ENCODE data around the gene UTP14C.
"Not testable (repeated sequence)": the region's sequence is repeated elsewhere in the genome, so short reads cannot be mapped to it uniquely, and the experiment has no call there.

The UTP14C gene

DNA sequence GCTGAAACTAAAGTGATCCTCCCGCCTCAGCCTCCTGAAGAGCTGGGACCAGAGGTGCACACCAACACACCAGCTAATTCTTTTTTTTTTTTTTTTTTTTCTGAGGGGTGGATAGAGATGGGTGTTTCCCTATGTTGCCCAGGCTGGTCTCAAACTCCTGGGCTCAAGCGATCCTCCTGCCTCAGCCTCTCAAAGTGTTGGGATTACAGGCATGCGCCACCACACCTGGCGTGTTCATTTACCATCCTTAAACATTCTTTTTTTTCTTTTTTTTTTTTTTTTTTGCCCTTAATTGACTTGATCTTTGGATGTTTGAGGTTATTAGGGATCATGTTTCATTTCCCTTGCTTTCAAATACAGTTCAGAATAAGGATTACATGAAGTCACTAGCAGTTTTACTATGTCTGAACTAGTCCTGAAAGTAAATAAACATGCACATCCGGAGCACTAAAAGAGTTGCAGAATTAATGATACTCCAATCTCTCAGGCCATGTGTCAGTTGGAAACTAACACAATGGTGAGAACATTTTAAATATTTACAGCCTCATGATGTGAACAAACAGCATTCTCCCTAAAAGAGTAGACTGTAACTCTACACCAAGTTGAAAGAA, 10.2 kb downstream of the UTP14C start:
- no peak for FAIRE-seq
- no peak for DNase-seq (ENCODE audit: insufficient read length, low spot score)

DNA sequence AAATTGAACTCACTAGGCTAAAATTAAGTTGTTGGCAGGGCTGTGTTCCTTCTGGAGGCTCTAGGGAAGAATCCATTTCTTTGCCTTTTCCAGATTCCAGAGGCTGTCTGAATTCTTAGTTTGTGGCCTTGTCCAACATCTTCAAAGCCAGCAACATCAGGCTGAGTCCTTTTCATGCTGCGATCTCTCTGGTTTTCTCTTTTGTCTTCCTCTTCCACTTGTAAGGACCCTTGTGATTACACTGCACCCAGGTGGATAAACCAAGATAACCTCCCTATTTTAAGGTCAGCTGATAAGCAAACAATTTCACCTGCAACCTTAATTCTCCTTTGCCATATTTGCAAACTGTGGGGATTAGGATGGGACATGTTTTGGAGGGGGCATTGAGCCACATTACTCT, 11.5 kb downstream of the UTP14C start:
- FAIRE-seq, result no peak
- no peak for DNase-seq (ENCODE audit: insufficient read length, low spot score)

GRCh38 chr13:52043675-52044074, 19.2 kb downstream of the UTP14C start:
- FAIRE-seq (no peak), DNase-seq (ENCODE audit: insufficient read length, low spot score) (no peak)

GRCh38 chr13:52047463-52047862, 23.0 kb downstream of the UTP14C start:
- no peak for DNase-seq (ENCODE audit: insufficient read length, low spot score)
- FAIRE-seq, result no peak

DNA sequence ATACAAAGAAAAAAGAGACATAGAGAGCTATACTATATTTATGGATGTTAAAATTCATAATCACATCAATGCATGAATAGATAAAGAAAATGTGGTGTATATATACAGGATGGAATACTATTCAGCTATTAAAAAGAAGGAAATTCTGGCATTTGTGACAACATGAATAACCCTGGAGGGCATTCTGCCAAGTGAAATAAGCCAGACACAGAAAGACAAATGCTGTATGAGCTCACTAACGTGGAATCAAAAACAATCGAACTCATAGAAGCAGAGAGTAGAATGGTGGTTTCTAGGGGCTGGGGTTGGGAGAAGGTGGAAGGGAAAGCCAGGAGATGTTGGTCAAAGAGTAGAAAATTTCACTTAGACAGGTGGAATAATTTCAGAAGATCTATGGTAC, 24.0 kb downstream of the UTP14C start:
- DNase-seq (ENCODE audit: insufficient read length, low spot score) (no peak), FAIRE-seq (no peak)

GRCh38 chr13:52051400-52051799, 26.9 kb downstream of the UTP14C start:
- no peak for DNase-seq (ENCODE audit: insufficient read length, low spot score)
- FAIRE-seq, result no peak

- DNase-seq (ENCODE audit: insufficient read length, low spot score), result no peak
- no peak for FAIRE-seq
These were observed 29.0 kb downstream of the UTP14C start for GRCh38 chr13:52053460-52053859.

DNA sequence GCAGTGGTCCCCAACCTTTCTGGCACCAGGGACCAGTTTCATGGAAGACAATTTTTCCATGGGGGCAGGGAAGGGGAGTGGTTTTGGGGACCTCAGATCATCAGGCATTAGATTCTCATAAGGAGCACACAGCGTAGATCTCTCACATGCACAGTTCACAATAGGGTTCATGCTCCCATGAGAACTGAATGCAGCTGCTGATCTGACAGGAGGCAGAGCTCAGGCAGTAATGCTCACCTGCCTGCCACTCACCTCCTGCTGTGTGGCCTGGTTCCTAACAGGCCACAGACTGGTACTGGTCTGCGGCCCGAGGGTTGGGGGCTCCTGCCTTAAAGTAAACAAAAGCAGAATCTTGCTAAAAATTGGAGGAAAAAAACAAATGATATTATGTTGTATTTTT, 36.6 kb downstream of the UTP14C start:
- not testable (repeated sequence) for DNase-seq (ENCODE audit: insufficient read length, low spot score); FAIRE-seq

- DNase-seq (ENCODE audit: insufficient read length, low spot score), result no peak
- no peak for FAIRE-seq
These were observed 37.1 kb downstream of the UTP14C start for GRCh38 chr13:52061587-52061986.

DNA sequence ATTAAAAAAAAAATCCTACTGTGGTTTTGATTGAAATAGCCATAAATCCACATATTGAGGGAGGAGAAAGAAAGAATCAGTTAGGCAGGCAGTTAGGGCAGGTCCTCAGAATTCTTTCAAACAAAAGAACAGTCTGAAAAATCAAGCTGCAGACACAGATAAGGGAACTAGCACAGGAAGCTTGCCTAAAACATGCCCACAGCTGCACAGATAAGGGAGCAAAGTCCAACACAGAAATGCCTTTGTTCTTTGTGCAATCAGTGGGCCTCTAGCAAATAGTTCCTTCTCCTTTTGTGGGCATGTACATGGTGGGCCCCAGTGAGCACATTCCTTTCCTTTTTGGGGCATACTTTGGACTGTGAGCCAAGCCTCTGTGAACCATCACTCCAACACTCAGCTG, 42.7 kb downstream of the UTP14C start:
- DNase-seq (ENCODE audit: insufficient read length, low spot score) (no peak), FAIRE-seq (no peak)

- DNase-seq (ENCODE audit: insufficient read length, low spot score) (no peak), FAIRE-seq (no peak)
These were observed 46.5 kb downstream of the UTP14C start for GRCh38 chr13:52070929-52071523.
